ENCODE data around the gene SH3YL1.

The SH3YL1 gene

GRCh38 chr2:263774-264492, at the start of gene SH3YL1:
Gene SH3YL1, minus strand, starts transcription at chr2:264032. Its CDS starts 48 bp downstream, at chr2:263984.
- DNase-seq, result peak; percentile 20 to 24

- DNase-seq, result no peak
Measured at GRCh38 chr2:310994-311393, 47.2 kb upstream of the SH3YL1 start.

GRCh38 chr2:309954-310510, 46.2 kb upstream of the SH3YL1 start:
- no peak for DNase-seq

- DNase-seq, result no peak
Measured at GRCh38 chr2:309148-309953, 45.5 kb upstream of the SH3YL1 start.

GRCh38 chr2:305366-305765, 41.5 kb upstream of the SH3YL1 start:
- DNase-seq, result no peak

GRCh38 chr2:296354-296753, 32.5 kb upstream of the SH3YL1 start:
- DNase-seq, result no peak

GRCh38 chr2:295090-295489, 31.3 kb upstream of the SH3YL1 start:
- no peak for DNase-seq

GRCh38 chr2:290090-290722, 26.4 kb upstream of the SH3YL1 start:
- peak; percentile 29 to 40 for DNase-seq

GRCh38 chr2:289362-290089, 25.7 kb upstream of the SH3YL1 start:
- DNase-seq, result no peak

- DNase-seq, result no peak
Measured at GRCh38 chr2:288758-289361, 25.0 kb upstream of the SH3YL1 start.

GRCh38 chr2:287911-288757, 24.3 kb upstream of the SH3YL1 start, which contains the start of gene ALKAL2:
Gene ALKAL2, minus strand, starts transcription at chr2:288091. Its CDS starts 256 bp downstream, at chr2:287835.
- no peak for DNase-seq

- no peak for DNase-seq
Measured at GRCh38 chr2:287471-287885, 23.6 kb upstream of the SH3YL1 start.

- no peak for DNase-seq
Measured at GRCh38 chr2:286774-287392, 23.1 kb upstream of the SH3YL1 start.

GRCh38 chr2:286035-286434, 22.2 kb upstream of the SH3YL1 start:
- DNase-seq, result no peak

- DNase-seq, result no peak
Measured at GRCh38 chr2:285531-285930, 21.7 kb upstream of the SH3YL1 start.

GRCh38 chr2:284896-285492, 21.2 kb upstream of the SH3YL1 start:
- no peak for DNase-seq

- no peak for DNase-seq
Measured at GRCh38 chr2:283996-284794, 20.4 kb upstream of the SH3YL1 start.

- DNase-seq, result no peak
Measured at GRCh38 chr2:282371-283263, 18.8 kb upstream of the SH3YL1 start.
